WERI-Rb-1 (cell line): ENCODE data around the gene FEV.
A peak's percentile ranks its signal among the peaks of the same experiment; 100 is the strongest.

Source experiments
- DNase-seq: peaks from one replicate; pipeline ENCODE4 v3.0.0-alpha.2; 2020
- H3K27ac ChIP-seq: fragments of 250-450 bp; sonication (Bioruptor Pico); 2 replicates; pipeline ENCODE4 v1.5.1; 2020; ENCODE audit warnings: mild to moderate bottlenecking, moderate library complexity
- H3K27me3 ChIP-seq: fragments of 250-450 bp; sonication (Bioruptor Pico); 2 replicates; pipeline ENCODE4 v1.5.1; 2021; ENCODE audit warnings: mild to moderate bottlenecking, low read depth, moderate library complexity; ENCODE audit not compliant: insufficient read depth, severe bottlenecking
- H3K36me3 ChIP-seq: fragments of 250-450 bp; sonication (Bioruptor Pico); 2 replicates; pipeline ENCODE4 v1.5.1; 2020; ENCODE audit warnings: mild to moderate bottlenecking, moderate library complexity
- H3K4me3 ChIP-seq: 2 replicates; pipeline ENCODE4 v1.5.1; 2011; ENCODE audit warnings: low read depth, mild to moderate bottlenecking, control low read depth, low read length
- H3K9me3 ChIP-seq: fragments of 250-450 bp; sonication (Bioruptor Pico); 2 replicates; pipeline ENCODE4 v1.5.1; 2021; ENCODE audit warnings: mild to moderate bottlenecking, moderate library complexity; ENCODE audit not compliant: severe bottlenecking
- CTCF ChIP-seq: IDR thresholded peaks from 2 replicates; pipeline ENCODE4 v1.5.1; 2011; ENCODE audit warnings: low read depth, mild to moderate bottlenecking, control low read depth, inconsistent platforms, low read length

The FEV gene

GRCh38 chr2:219016721-219017120, 31.7 kb upstream of the FEV start:
- Histone ChIP-seq H3K27ac (no peak overlapping the region), H3K9me3 (peaks cover 5% of the 10 kb centered on the region), H3K36me3 (no peaks in the 10 kb centered on the region), H3K27me3 (no peaks in the 10 kb centered on the region), H3K4me3 (no peak overlapping the region)
- TF ChIP-seq CTCF: no peak
- DNase-seq: no peak

- Histone ChIP-seq H3K4me3 (no peak overlapping the region), H3K27ac (no peak overlapping the region), H3K36me3 (no peaks in the 10 kb centered on the region), H3K27me3 (no peaks in the 10 kb centered on the region), H3K9me3 (peaks cover 7% of the 10 kb centered on the region)
- no peak for TF ChIP-seq CTCF
- no peak for DNase-seq
Observed at GRCh38 chr2:219010873-219011272, 25.9 kb upstream of the FEV start.

DNA sequence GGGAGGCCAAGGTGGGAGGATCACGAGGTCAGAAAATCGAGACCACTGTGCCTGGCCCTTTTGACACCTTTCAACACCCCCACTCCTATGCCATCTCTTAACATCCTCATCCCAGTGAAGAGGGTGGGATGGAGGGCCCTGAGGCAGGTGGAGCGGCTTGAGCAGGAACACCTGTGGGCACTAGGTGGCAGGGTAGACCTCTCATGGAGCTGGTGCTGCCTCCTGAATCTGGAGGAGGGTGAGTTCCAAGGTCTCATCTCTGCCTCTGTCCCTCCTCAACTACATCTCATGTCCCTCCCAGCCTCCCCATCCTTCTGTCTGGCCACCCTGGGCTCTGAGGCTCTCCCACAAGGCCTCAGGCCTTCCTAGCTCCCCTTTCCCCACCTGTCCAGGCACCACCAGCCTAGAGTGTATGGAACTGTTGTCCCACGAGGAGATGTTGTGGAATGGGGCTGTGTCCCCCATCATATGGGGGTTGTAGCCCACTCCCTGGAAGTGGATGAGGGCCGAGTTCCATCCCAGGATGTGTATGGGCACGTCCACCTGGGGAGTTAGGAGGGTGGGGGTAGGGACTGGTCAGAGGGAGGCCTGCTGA, 25.3 kb upstream of the FEV start:
- H3K27me3 ChIP-seq: no peaks in the 10 kb centered on the region
- H3K27ac ChIP-seq: no peak overlapping the region
- TF ChIP-seq CTCF: peak; percentile 92
- H3K36me3 ChIP-seq: no peaks in the 10 kb centered on the region
- peaks cover 7% of the 10 kb centered on the region for H3K9me3 ChIP-seq
- DNase-seq: peak; percentile 71
- H3K4me3 ChIP-seq: no peak overlapping the region

GRCh38 chr2:219009294-219009693, 24.3 kb upstream of the FEV start:
- Histone ChIP-seq H3K27me3 (no peaks in the 10 kb centered on the region), H3K4me3 (no peak overlapping the region), H3K36me3 (no peaks in the 10 kb centered on the region), H3K9me3 (peaks cover 7% of the 10 kb centered on the region), H3K27ac (no peak overlapping the region)
- DNase-seq: no peak
- no peak for TF ChIP-seq CTCF

DNA sequence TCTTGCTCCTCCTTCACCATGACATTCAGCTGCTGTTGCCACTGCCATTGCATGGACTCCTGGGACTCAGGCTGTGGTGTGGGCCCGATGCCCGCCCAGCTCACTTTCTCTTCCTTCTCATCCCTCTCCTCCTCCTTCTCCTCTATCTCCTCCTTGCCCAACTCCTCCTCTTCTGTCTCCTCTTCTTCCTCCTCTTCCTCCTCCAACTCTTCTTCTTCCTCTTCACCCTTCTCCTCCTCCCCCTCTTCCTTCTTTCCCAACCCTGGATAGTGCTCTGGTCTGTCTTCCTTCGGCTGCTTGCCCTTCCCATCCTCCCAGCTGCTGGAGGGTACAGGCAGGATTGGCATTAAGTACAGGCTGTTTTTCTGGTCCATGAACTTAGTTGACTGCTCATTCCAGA, 19.0 kb upstream of the FEV start:
- TF ChIP-seq CTCF: no peak

DNA sequence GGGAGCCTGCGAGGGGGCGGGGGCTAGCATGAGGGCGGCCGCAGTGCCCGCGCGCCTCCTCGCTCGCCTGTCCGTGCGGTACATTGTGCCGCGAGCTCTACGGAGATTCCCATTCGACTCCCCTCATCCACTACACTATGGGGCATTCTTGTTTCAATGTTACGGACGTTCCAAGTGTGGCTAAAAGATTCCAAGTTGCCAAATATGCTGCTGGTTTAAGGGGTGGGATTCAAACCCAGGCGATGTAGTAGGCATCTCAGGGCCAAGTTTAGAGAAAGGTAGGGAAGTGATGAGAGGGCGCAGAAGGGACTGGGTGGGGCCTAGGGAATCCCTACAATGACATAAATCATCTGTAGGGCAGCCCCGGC, 18.3 kb upstream of the FEV start:
- Histone ChIP-seq H3K9me3 (no peaks in the 10 kb centered on the region), H3K4me3 (no peak overlapping the region), H3K36me3 (no peaks in the 10 kb centered on the region), H3K27ac (no peak overlapping the region), H3K27me3 (no peaks in the 10 kb centered on the region)
- DNase-seq: no peak
- TF ChIP-seq CTCF: no peak; the same call in 1 of the 2 replicates

More for the DNA sequence above, 19.0 kb upstream of the FEV start:
- Histone ChIP-seq H3K9me3 (no peaks in the 10 kb centered on the region), H3K4me3 (no peak overlapping the region), H3K36me3 (no peaks in the 10 kb centered on the region), H3K27ac (no peak overlapping the region), H3K27me3 (no peaks in the 10 kb centered on the region)
- DNase-seq: no peak
